OCI-LY1 (cell line): Measurements from ENCODE around the gene WDR70.

ENCODE experiments used
- H2AFZ ChIP-seq: fragments of 200-600 bp; sonication (generic), shearing (Covaris generic); 2 replicates; pipeline ENCODE4 v1.6.0; 2014; ENCODE audit warnings: antibody characterized with exemption, mild to moderate bottlenecking, low read length
- H3F3A ChIP-seq: fragments of 200-600 bp; sonication (generic), shearing (Covaris generic); 2 replicates; pipeline ENCODE4 v1.6.0; 2014; ENCODE audit warnings: mild to moderate bottlenecking, antibody characterized with exemption, low read length, moderate library complexity; ENCODE audit not compliant: insufficient read depth
- H3K27ac ChIP-seq: fragments of 200-600 bp; sonication (generic); 2 replicates; pipeline ENCODE4 v1.5.1; 2014; ENCODE audit warnings: low read length, mixed run types, mild to moderate bottlenecking, low read depth; ENCODE audit not compliant: poor library complexity, severe bottlenecking
- H3K27me3 ChIP-seq: fragments of 200-600 bp; sonication (generic); 2 replicates; pipeline ENCODE4 v1.6.0; 2014; ENCODE audit warnings: antibody characterized with exemption, mild to moderate bottlenecking, low read length, moderate library complexity; ENCODE audit not compliant: insufficient read depth
- H3K36me3 ChIP-seq: fragments of 200-600 bp; sonication (generic); 2 replicates; pipeline ENCODE4 v1.6.1; 2014; ENCODE audit warnings: mild to moderate bottlenecking, antibody characterized with exemption, low read length, moderate library complexity, mixed read lengths; ENCODE audit not compliant: insufficient read depth
- H3K4me1 ChIP-seq: fragments of 200-600 bp; sonication (generic); 2 replicates; pipeline ENCODE4 v1.5.1; 2014; ENCODE audit warnings: mild to moderate bottlenecking, low read length, moderate library complexity; ENCODE audit not compliant: insufficient read depth, severe bottlenecking
- H3K4me2 ChIP-seq: fragments of 200-600 bp; sonication (generic), shearing (Covaris generic); 2 replicates; pipeline ENCODE4 v1.6.1; 2014; ENCODE audit warnings: low read length
- H3K4me3 ChIP-seq: fragments of 200-600 bp; sonication (generic); 2 replicates; pipeline ENCODE4 v1.5.1; 2014; ENCODE audit warnings: low read length, low read depth, mild to moderate bottlenecking, mixed read lengths; ENCODE audit not compliant: poor library complexity, severe bottlenecking
- H3K79me2 ChIP-seq: fragments of 200-600 bp; shearing (Covaris generic); 2 replicates; pipeline ENCODE4 v1.6.1; 2016; ENCODE audit warnings: mixed run types, low read length, mixed read lengths; ENCODE audit not compliant: insufficient read depth
- H3K9ac ChIP-seq: fragments of 200-600 bp; sonication (generic), shearing (Covaris generic); 2 replicates; pipeline ENCODE4 v1.6.1; 2014; ENCODE audit warnings: mild to moderate bottlenecking, low read length, mixed read lengths
- H3K9me2 ChIP-seq: fragments of 200-600 bp; sonication (generic), shearing (Covaris generic); 2 replicates; pipeline ENCODE4 v1.6.1; 2014; ENCODE audit warnings: low read depth, mild to moderate bottlenecking, low read length, mixed read lengths
- H3K9me3 ChIP-seq: fragments of 200-600 bp; shearing (Covaris generic); 2 replicates; pipeline ENCODE4 v1.6.1; 2014; ENCODE audit warnings: low read length, mixed read lengths
- H4K20me1 ChIP-seq: fragments of 200-600 bp; sonication (generic), shearing (Covaris generic); 2 replicates; pipeline ENCODE4 v1.6.0; 2016; ENCODE audit warnings: mild to moderate bottlenecking, low read length; ENCODE audit not compliant: insufficient read depth
- CTCF ChIP-seq: fragments of 200-600 bp; sonication (generic), shearing (Covaris generic); IDR thresholded peaks from 2 replicates; pipeline ENCODE4 v1.5.1; 2017; ENCODE audit warnings: mild to moderate bottlenecking, antibody characterized with exemption, low read length, moderate library complexity, mixed read lengths
- EZH2 ChIP-seq: fragments of 200-600 bp; sonication (generic), shearing (Covaris generic); IDR thresholded peaks from 2 replicates; pipeline ENCODE4 v1.8.0; 2017; ENCODE audit warnings: borderline replicate concordance, mixed run types, mild to moderate bottlenecking, antibody characterized with exemption, low read length, moderate library complexity, mixed read lengths

The WDR70 gene

GRCh38 chr5:37576552-37576951 lies 197.4 kb downstream of the WDR70 start:
- Histone ChIP-seq H3K9me3 (no peaks in the 10 kb centered on the region), H3K4me2 (no peak overlapping the region), H2AFZ (no peak overlapping the region), H3F3A (no peaks in the 10 kb centered on the region), H3K27me3 (no peaks in the 10 kb centered on the region), H3K9me2 (no peaks in the 10 kb centered on the region), H3K4me3 (no peak overlapping the region), H3K27ac (no peak overlapping the region), H3K36me3 (no peaks in the 10 kb centered on the region), H3K9ac (no peak overlapping the region), H3K4me1 (no peaks in the 10 kb centered on the region), H4K20me1 (no peaks in the 10 kb centered on the region), H3K79me2 (no peaks in the 10 kb centered on the region)
- TF ChIP-seq EZH2 (no peak), CTCF (no peak)

DNA sequence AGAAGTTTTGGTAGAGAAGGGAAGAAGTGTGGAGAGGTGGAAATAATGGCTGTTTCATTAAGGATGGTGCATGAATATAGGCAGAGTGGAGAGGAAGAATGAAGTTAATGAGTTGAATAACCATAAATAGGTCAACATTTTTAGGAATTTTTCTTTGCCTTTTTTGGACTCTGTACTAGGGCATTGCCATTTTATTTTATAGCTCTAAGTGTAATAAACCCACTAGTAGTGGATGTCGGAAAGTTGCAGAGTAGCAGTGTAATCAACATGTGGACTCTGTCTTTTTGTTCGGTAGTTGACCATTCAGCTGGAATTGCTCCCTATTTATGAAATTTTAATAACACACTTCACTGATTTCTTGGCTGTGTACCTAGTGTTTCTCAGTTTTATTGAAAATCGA lies 199.1 kb downstream of the WDR70 start:
- no peak for TF ChIP-seq CTCF
- TF ChIP-seq EZH2, result no peak
- no peaks in the 10 kb centered on the region for H3K9me3 ChIP-seq
- no peaks in the 10 kb centered on the region for H4K20me1 ChIP-seq
- no peaks in the 10 kb centered on the region for H3K36me3 ChIP-seq
- no peak overlapping the region for H3K27ac ChIP-seq
- no peaks in the 10 kb centered on the region for H3F3A ChIP-seq
- H3K4me2 ChIP-seq, result no peak overlapping the region
- no peaks in the 10 kb centered on the region for H3K27me3 ChIP-seq
- H3K9me2 ChIP-seq, result no peaks in the 10 kb centered on the region
- no peaks in the 10 kb centered on the region for H3K4me1 ChIP-seq
- H2AFZ ChIP-seq, result no peak overlapping the region
- H3K9ac ChIP-seq, result no peak overlapping the region
- no peak overlapping the region for H3K4me3 ChIP-seq
- no peaks in the 10 kb centered on the region for H3K79me2 ChIP-seq

DNA sequence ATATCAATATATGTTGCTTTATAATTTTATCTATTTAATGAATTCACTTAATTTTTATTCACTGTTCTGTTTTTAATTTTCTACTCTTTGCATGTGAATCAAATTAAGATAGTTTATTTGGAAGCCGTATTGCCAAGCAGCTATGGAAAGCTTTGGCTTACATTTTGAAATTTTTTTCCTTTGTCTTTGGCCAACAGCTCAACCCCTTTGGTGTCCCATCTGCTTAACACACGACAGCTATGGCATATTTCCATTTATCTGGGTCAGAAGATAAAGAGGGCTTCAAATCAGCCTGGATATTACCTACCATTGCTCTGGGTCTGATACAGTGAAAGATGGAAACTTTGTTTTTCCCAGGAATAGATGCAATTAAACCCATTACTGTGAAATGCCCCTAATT lies 201.0 kb downstream of the WDR70 start:
- Histone ChIP-seq H3K9me2 (no peaks in the 10 kb centered on the region), H3K27ac (no peak overlapping the region), H3K79me2 (no peaks in the 10 kb centered on the region), H3K9me3 (no peaks in the 10 kb centered on the region), H3K36me3 (no peaks in the 10 kb centered on the region), H2AFZ (no peak overlapping the region), H3K27me3 (no peaks in the 10 kb centered on the region), H3K4me1 (no peaks in the 10 kb centered on the region), H3F3A (no peaks in the 10 kb centered on the region), H3K4me2 (no peak overlapping the region), H3K4me3 (no peak overlapping the region), H4K20me1 (no peaks in the 10 kb centered on the region), H3K9ac (no peak overlapping the region)
- no peak for TF ChIP-seq EZH2
- no peak for TF ChIP-seq CTCF
